Thoracic aorta (tissue), 2 donors: ENCODE measurements around the gene PSAP. TPM values are rescaled to one million over a fixed set of nuclear protein-coding genes. Genes with fewer than 3 reads are reported as not detected.
A peak's percentile ranks its signal among the peaks of the same experiment; 100 is the strongest.

ENCODE experiments used
- ATAC-seq: fragments of 150-250 bp; one replicate; pipeline ENCODE4 v1.8.0; 2017; ENCODE audit warnings: low read depth; ENCODE audit not compliant: insufficient number of reproducible peaks, low FRiP score
- DNase-seq: peaks from one replicate; pipeline ENCODE4 v3.0.0-alpha.2; 2020; ENCODE audit warnings: low spot score
- H3K27ac ChIP-seq, 2 donors: fragments of 200-600 bp; sonication (generic); 1 replicate in 1 of 2; 2 replicates in 1 of 2; pipeline ENCODE4 v1.5.1; 2016; ENCODE audit warnings: mild to moderate bottlenecking in 2 of 2, moderate library complexity in 2 of 2
- H3K27me3 ChIP-seq: fragments of 200-600 bp; sonication (generic); replicated peaks from 2 replicates; pipeline ENCODE4 v1.6.0; 2016; ENCODE audit warnings: mild to moderate bottlenecking; ENCODE audit not compliant: insufficient read depth
- H3K36me3 ChIP-seq: fragments of 200-600 bp; sonication (generic); one replicate; pipeline ENCODE4 v1.5.1; 2016
- H3K4me1 ChIP-seq, 2 donors: fragments of 200-600 bp; sonication (generic); 1 replicate in 1 of 2; 2 replicates in 1 of 2; pipeline versions ENCODE4 v1.5.1 to v1.6.0; 2016; ENCODE audit warnings: low read depth in 2 of 2, mild to moderate bottlenecking in 1 of 2; ENCODE audit not compliant: control insufficient read depth in 1 of 2
- H3K4me3 ChIP-seq: fragments of 200-600 bp; sonication (generic); 2 replicates; pipeline ENCODE4 v1.5.1; 2016; ENCODE audit warnings: mild to moderate bottlenecking
- H3K9me3 ChIP-seq: fragments of 200-600 bp; sonication (generic); 2 replicates; pipeline ENCODE4 v1.5.1; 2016
- CTCF ChIP-seq: fragments of 200-600 bp; sonication (generic); IDR thresholded peaks from one replicate; pipeline ENCODE4 v1.5.1; 2019; ENCODE audit warnings: antibody characterized with exemption
- total RNA-seq, 2 donors: library from RNA; depleted of rRNA; stranded (reverse); fragments of >200 nt; gene quantifications; one replicate each; pipeline versions ENCODE4 v1.1.0 to v1.2.3, GENCODE V29; 2016

The PSAP gene
- total RNA-seq, 2 donors from 2014 or later, result 1,091 to 1,135 TPM

GRCh38 chr10:71769279-71769823, 81.7 kb downstream of the PSAP start:
- Histone ChIP-seq H3K27ac (peak overlapping the region; percentile 93 to 98), H3K4me1 (peaks cover 69 to 91% of the 10 kb centered on the region in 2 donors), H3K36me3 (no peaks in the 10 kb centered on the region), H3K4me3 (peak overlapping the region; percentile 80), H3K9me3 (no peaks in the 10 kb centered on the region), H3K27me3 (no peaks in the 10 kb centered on the region)
- ATAC-seq (no peak), DNase-seq (no peak)
- TF ChIP-seq CTCF, result no peak

GRCh38 chr10:71767420-71768035, 83.5 kb downstream of the PSAP start:
- H3K4me1 ChIP-seq, result peaks cover 67 to 88% of the 10 kb centered on the region in 2 donors
- H3K36me3 ChIP-seq, result no peaks in the 10 kb centered on the region
- no peak for DNase-seq
- H3K27me3 ChIP-seq, result no peaks in the 10 kb centered on the region
- H3K27ac ChIP-seq, result peak overlapping the region; percentile 93 to 98
- TF ChIP-seq CTCF, result no peak
- no peaks in the 10 kb centered on the region for H3K9me3 ChIP-seq
- ATAC-seq, result no peak
- no peak overlapping the region for H3K4me3 ChIP-seq

- no peaks in the 10 kb centered on the region for H3K27me3 ChIP-seq
- H3K9me3 ChIP-seq, result no peaks in the 10 kb centered on the region
- TF ChIP-seq CTCF, result no peak
- H3K4me1 ChIP-seq, result peaks cover 60 to 81% of the 10 kb centered on the region in 2 donors
- H3K36me3 ChIP-seq, result no peaks in the 10 kb centered on the region
- DNase-seq (peak; percentile 46), ATAC-seq (peak; percentile 53)
- H3K27ac ChIP-seq, result peak overlapping the region; percentile 93 to 98
- H3K4me3 ChIP-seq, result no peak overlapping the region
These were observed 84.2 kb downstream of the PSAP start for GRCh38 chr10:71766717-71767419.

Other genes starting within 250 kb of the PSAP start
- under 1 TPM in 1 of 2 donors, not detected in 1; 0.14 TPM for gene C10orf105, start 131.5 kb downstream of the PSAP start, total RNA-seq
- 100 to 1,000 TPM in 1 of 2 donors, 10 to 100 TPM in 1; 60.7 to 119 TPM for gene VSIR, start 77.7 kb downstream of the PSAP start, total RNA-seq
- gene CHST3, start 113.1 kb upstream of the PSAP start, total RNA-seq, result 10 to 100 TPM; 54.4 to 80.6 TPM
- 10 to 100 TPM in 1 of 2 donors, 1 to 10 TPM in 1; 3.5 to 13.8 TPM for gene SPOCK2, start 237.3 kb upstream of the PSAP start, total RNA-seq